ENCODE results near the gene CITED4. TPM values are rescaled to one million over a fixed set of nuclear protein-coding genes. Genes with fewer than 3 reads are reported as not detected.

The CITED4 gene
- polyA plus RNA-seq, 4 donors: 3.8 to 7.7 (median 4.7) TPM

DNA sequence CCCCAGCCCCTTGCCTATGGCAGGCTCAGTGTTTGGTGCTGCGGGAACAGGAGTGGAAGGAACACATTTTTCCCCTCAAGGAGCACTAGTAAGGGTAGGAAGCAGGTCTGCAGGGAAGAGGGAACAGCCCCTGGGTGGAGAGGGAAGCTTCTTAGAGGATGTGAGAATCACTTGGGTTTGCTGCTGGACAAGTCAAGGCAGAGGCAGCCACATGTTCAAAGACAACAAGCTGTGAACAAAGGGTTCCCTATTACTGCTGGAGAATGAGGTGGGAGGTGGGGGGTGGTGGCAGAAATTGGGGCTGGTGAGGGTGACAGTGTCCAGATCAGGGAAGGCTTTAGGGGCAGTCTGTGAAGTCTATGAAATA is 24.8 kb upstream of the CITED4 start:
- no peak for DNase-seq (ENCODE audit: low read depth in 4 of 4, low spot score in 3 of 4)

DNA sequence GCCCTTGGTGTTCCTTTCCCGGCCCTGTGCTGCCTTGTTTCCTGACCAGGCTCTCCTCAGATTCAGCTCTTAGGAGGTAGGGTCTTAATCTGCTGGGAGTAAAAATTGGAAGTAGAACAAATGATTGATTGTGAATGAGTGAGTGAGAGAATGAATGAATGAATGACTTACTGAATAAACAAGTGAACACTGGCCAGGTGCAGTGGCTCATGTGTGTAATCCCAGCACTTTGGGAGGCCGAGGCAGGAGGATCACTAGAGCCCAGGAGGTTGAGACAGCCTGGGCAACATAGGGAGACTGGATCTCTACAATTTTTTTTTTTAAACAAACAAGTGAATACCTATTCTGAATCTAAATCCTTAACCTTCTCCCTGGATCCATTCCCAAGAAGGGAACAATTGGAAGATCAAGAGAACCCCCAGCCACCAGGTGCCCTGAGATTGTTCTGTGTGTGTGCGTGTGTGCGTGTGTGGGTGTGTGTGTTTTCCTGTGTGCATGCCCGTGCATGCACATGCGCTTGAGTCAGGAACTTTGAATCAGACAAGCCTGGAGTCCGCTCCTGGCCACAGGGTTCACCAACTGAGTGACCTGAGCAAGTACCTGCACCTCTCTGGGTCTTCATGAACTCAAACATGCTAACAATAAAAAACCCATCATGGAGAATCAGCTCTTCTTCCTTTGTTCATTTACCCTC is 24.3 kb upstream of the CITED4 start:
- no peak for DNase-seq (ENCODE audit: low read depth in 4 of 4, low spot score in 3 of 4)

DNA sequence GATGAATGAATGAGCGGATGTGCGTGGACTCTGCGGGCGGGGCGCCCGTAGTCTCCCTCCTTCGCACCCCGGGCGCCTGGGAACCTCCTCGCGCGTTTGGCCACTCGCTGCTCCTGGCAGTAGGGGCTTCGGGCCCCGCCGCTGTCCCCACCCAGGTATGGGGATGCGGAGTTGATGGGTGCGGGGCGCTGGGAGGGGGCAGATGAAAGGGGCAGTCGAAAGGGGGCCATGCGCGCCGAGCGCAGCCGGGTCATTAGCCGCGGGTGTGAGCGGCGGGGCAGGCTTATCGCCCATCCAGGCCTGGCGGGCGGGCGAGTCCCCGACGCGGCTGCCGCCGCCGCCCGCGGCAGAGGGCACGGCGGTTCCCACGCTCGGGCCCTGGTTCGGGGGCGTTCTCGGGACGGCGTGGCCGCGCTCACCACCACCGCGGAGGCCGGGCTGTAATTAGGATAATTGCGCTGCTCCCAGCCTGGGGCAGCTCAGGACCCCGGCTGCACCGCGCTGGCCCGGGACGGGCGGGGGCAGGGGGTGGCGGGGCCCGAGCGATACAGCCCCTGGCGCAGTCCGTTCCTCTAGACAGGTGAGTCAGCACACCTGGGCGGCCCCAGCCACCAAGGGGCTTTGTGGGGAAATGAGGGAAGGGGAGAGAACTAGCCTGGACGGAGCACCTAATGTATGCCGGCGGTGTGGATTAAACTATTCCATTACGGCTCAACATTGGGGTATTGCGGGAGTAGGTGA is 22.1 kb upstream of the CITED4 start:
- no peak for DNase-seq (ENCODE audit: low read depth in 4 of 4, low spot score in 3 of 4)

DNA sequence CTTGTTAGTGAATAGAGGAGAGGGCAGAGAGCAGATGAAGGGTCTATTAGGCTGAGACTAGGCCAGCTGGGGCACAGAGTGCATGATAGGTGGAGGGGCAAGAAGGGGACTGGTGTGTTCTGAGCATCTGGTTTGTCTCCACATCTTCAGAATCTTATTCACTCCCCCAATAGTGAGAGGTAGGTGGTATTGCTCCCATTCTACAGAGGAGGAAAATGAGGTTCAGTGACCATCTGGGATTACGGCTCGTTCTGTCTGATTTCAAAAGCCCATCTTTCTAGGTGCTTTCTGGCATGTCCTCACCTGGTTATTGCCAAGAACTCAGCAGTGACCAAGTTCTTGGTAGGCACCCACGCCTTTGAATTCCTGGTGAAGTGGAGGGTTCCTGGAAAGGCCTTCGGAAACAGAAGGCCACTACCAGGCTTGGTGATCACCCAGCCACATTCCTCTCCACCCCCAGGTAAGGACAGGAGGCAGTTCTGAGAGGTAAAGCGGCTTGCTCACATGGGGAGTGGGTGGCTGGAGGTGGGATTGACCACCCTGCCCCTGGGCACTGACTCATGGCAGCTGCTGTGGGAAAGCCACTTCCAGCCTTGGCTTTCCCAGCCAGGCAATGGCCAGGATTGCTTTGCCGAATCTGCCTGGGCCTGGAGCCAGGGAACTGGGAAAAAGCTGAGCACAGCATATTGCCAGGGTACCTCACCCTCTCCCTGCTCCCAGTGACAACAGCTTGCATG is 18.8 kb upstream of the CITED4 start:
- no peak for DNase-seq (ENCODE audit: low read depth in 4 of 4, low spot score in 3 of 4)

DNA sequence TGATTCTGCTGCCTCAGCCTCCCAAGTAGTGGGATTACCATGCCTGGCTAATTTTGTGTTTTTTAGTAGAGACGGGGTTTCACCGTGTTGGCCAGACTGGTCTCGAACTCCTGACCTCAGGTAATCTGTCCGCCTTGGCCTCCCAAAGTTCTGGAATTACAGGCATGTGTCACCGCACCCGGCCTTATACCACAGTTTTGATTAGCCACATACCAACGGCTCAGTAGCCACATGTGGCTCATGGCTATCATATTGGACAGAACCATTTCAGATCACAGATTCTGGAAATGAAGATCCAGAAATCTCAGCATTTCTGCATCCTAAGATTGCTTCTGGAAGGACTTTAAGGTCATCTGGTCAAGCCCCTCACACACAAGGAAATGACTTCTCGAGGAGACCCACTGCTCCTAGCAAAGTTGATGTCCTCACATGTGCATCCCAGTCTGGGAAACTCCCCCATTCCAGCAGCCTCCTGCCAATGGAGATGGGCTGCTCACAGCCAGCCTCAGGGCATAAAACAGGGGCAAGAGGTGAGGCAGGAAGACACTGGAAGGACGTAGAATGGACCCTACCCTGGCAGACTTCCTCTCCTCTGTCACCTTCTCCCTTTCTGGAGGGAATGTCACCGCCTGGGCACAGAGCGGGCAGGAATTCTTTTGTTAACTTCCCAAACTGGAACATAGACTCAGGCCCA is 17.5 kb upstream of the CITED4 start:
- DNase-seq (ENCODE audit: low read depth in 4 of 4, low spot score in 3 of 4): no peak

DNA sequence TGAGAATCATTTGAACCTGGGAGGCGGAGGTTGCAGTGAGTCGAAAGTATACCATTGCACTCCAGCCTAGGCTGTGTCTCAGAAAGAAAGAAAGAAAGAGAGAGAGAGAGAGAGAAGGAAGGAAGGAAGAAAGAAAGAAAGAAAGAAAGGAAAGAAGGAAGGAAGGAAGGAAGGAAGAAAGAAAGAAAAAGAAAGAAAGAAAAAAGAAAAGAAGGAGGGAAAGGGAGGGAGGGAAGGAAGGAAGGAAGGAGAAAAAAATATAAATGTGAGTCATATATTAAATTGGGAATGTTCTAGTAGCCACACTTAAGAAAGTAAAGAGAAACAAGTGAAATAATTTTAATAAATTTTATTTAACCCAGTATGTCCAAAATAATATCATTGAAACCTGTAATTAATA is 16.7 kb upstream of the CITED4 start:
- DNase-seq (ENCODE audit: low read depth in 4 of 4, low spot score in 3 of 4): no peak

DNA sequence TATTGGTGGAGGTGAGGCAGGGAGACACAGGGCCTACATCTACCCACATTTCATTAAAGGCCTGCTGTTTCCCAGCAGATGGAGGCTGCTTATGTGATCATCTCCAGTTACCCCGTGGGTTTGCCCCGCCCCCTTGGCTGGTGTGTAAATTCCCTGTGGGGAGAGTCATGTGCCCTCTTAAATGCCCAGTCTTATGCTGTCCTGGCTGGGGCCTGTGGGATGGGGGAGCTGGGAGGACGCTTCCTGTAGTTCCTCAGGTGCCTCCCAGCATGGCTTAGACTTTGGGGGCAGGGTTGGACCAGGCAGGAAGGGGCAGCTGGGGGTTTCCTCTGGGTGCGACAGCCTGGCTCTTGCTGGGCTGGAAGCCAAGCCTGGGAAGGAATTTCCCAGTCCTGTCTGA is 15.5 kb upstream of the CITED4 start:
- no peak for DNase-seq (ENCODE audit: low read depth in 4 of 4, low spot score in 3 of 4)

DNA sequence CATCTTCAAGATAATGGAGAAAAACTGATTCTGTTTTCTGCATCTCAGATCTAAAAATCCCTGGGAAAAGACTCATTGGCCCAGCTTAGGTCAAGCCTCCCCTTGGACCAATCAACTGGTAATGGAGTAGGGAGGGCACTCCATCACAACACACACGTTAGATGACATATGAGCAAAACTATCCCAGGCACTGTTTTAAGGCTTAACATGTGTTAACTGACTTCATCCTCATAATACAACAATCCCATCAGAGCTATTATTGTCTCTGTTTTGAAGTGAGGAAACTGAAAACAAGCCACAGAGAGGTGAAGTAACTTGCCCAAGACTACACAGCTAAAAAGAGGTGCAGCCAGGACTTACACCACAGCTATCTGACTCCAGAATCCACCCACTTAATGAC is 14.7 kb upstream of the CITED4 start:
- no peak for DNase-seq (ENCODE audit: low read depth in 4 of 4, low spot score in 3 of 4)

DNA sequence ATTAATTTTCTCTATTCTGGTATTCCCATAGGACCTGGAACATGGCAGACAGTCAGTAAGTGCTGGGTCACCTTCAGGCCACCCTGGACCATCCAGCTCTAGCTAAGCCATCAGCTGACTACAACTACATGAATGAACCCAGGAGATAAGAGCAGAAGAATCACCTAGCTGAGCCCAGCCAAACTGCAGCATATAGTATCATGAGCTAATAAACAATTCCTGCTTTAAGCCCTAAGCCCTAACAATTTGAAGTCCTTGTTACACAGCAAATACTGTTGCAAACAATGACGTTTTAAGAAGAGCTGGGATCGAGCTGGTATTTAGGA is 14.2 kb upstream of the CITED4 start:
- no peak for DNase-seq (ENCODE audit: low read depth in 4 of 4, low spot score in 3 of 4)

DNA sequence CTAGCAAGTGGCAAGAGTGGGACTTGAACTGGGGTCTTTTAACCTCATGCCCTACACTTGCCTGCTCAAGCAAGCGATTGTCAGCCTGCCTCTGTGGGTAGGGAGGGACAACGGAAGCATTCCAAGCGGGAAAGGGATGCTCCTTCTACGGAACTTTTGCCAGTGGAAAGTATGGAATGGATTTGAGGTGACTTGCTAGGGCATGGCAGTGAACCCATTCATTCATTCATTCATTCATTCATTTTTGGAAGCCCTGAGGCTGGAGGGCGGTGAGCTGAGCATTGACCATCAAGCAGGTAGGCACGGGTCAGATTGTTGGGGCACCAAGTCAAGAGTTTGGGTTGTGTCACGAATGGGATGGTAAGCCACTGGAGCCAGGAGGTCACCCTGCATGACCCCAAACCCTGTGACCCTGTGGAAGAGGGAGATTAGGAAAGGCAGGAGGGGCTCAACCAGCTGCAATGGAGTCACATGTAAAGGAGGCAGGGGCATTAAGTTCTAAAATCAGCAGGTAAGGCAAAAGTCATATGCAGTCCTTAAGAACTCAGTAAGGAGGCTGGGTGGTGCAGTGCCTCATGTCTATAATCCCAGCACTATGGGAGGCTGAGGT is 11.8 kb upstream of the CITED4 start:
- no peak for DNase-seq (ENCODE audit: low read depth in 4 of 4, low spot score in 3 of 4)

DNA sequence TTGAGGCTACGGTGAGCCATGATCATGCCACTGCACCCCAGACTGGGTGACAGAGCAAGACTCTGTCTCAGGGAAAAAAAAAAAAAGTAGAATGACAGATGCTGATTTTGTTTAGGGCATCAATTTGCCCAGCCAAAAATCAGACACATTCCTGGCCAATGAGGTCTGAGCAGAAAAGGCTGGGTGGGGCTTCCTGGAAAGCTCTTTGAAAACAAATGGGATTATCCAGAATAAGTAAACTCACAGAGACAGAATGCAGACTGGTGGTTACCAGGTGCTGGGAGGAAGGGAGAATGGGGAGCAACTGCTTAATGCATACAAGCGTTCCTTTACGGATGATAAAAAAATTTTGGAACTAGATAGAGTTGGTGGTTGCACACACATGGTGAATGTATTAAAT is 10.1 kb upstream of the CITED4 start:
- DNase-seq (ENCODE audit: low read depth in 4 of 4, low spot score in 3 of 4): no peak

DNA sequence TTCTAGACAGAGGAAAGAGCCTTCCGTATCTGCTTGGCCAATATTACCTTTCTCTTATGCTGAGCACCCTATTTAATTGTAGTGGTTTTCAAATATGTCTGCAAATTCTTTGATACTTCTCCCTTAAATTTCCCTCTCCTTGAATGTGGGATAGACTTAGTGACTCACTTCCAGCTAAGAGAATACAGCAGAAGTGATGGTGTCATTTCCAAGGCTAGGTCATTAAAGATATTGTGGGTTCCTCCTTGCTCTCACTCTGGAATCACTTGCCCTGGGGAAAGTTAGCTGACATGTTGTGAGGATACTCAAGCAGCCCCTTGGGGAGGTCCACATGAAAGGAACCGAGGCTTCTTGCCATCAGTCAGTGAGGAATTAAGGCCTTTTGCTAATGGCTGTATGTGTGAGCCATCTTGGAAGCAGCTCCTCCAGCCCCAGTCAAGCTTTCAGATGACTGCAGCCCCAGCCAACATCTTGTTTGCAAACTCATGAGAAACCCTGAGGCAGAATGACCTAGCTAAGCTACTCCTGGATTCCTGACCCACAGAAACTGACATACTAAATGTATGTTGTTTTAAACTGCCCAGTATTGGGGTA is 8.1 kb upstream of the CITED4 start:
- no peak for DNase-seq (ENCODE audit: low read depth in 4 of 4, low spot score in 3 of 4)

DNA sequence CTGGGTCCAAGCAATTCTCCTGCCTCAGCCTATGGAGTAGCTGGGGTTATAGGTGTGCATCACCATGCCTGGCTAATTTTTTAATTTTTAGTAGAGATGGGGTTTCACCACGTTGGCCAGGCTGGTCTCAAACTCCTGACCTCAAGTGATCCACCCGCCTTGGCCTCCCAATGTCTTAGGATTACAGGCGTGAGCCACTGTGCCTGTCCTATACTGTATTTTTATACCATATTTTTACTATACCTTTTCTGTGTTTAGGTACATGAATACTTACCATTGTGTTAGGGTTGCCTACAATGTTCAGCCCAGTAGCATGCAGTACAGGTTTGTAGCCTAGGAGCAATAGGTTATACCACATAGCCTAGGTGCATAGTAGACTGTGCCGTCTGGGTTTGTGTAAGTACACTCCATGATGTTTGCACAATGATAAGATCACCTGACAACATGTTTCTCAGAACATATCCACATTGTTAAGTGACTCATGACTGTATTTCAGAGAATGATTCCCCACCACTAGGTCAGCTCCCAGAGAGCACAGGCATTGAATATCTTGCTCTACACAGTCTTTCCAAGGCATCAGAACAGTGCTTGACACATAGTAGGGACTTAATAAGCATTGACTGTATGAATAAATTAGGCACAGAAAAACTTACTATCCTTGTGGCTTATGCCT is 6.0 kb upstream of the CITED4 start:
- DNase-seq (ENCODE audit: low read depth in 4 of 4, low spot score in 3 of 4): no peak

DNA sequence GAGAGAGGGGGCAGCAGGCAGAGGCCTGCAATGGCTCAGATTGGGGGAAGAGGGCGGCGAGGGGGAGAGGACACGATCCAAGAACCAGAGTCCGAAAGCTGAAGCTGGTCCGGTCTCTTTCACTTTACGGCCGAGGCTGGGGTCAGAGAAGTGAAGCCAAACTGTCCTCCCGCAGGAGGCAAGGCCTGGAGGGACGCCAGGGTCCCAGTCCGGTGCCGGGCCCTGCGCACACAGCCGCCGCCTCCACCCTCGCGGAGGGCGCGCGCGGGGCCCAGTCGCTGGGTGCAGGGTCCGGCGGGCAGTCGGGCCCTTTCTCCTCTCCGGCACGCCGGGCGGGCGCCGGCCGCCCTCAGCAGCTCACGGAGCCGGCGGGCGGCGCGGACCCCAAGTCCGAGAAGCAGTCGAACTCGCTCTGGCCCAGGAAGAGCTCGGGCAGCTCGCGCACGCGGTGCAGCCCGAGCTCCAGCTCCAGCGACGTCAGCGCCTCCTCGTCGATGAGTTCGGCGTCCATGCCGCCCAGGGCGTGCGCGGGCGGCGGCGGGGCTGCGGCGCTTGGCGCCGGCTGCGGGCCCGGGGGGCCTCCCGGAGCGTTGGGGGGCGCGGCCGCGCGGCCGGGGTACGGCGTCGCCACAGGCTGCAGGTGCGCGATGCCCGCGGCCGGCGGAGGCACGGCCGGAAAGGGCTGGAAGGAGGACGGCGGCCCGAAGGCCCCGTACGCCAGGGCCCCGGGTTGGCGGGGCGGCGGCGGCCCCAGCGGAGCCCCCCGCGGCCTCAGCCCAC is 749 bp downstream of the CITED4 start:
- peak in 1 of 4 donors; percentile 35 for DNase-seq (ENCODE audit: low read depth in 4 of 4, low spot score in 3 of 4)

DNA sequence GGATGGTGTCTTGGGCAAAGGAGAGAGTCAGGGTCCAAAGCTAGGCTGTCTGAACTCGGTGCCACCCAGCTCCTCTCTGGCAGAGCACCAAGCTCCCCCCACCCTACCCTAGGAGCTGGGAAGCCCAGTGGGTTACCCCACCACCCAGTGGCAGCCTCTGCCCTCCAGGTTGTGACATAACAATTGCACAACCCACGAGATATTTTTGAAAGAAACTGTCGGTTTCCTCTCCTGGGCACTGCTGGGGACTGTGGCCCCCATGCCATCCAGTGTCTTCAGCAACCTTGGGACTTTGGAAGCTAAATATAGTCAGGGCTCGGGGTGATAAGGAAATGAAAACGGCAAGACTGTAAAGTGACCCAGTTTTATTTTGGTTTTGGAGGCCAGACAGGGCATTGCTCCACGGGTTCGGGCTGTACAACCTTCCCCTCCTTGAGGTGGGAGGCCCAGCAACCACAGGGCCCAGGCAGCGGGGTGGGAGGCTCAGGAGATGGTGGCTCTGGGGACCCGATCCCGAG is 1.4 kb downstream of the CITED4 start:
- no peak for DNase-seq (ENCODE audit: low read depth in 4 of 4, low spot score in 3 of 4)

DNA sequence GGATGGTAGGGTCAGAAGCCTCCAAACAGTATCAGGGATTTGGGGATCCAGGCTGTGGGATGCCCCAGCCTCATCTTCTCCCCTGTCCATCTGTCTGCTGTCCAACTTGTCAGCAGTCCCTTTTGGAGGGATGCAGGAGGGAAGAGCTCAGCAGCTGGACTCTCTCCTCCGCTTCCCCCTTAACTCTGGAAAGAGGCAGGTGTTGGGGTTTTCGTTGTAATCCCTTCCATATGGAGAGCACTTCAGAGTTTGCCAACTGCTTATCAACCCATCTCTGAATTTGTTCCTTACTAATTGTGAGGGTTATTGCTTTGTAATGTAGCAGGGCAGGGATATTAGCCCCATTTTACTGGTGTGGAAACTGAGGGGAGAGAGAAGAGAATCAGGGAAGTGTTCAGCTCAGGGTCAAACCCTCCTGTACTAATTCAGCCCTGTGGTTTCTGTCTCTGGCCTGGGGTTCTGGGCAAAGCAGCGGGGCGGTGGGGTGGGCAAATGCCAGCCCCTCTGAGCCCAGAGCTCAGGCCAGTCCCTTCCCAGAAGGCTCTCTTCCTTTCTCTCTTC is 3.2 kb downstream of the CITED4 start:
- DNase-seq (ENCODE audit: low read depth in 4 of 4, low spot score in 3 of 4): no peak

DNA sequence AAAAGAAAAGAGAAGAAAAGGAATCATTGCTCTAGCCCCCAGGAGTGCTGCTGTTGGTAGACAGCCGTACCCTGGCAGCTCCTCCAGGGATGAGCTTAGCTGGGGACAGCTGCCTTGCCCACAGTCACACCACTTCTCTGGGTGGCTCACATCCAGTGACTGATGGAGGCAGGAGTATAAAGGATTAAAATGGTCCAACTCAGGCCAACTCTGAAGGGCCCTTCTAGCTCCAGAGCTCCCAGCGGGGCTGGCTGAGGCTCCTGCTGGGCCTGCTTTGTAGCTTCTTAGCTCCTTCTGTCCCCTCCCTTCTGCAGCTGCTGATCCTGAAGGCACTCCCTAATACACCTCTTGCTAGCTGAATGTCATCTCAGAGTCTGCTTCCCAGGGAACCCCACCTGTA is 4.4 kb downstream of the CITED4 start:
- DNase-seq (ENCODE audit: low read depth in 4 of 4, low spot score in 3 of 4): no peak

DNA sequence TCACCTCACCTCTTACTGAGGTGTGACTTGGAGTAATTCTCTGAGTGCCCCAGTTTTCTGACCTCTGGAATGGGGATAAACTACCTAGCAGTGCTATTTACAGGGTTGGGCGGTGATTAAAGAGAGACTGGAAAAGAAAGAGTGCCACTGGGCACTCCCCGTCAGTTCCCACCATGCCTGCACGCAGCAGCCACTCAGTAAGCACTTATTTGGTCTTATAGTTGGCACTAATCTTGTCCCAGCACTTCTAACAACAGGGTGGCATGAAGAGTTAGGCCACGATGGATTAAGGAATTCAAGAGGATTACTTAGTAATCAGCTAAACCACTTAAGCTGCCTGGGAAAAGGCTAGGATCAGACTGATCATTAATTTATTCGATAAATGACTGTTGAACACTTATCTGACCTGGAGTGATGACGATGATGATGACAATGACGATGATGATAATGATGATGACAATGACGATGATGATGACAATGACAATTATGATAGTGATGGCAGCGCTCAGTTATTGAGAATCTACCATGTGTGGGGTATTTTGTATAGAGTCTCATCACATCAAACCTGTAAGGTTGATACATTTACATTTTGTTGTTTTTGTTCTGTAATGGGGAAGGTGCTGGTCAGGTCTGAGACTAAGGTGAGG is 5.4 kb downstream of the CITED4 start:
- no peak for DNase-seq (ENCODE audit: low read depth in 4 of 4, low spot score in 3 of 4)

All from right renal pelvis (tissue), 4 donors.